Measurements from ENCODE around the gene SLC9A6.

- TF ChIP-seq CTCF (conservative IDR thresholded peaks at IDR 0.05; ENCODE audit: low read depth in 2 of 2) (no peak), CREB1 (CRISPR knock-in tag; IDR thresholded peaks at IDR 0.05; ENCODE audit: low read depth) (no peak), POLR2AphosphoS5 (IDR thresholded peaks at IDR 0.05; ENCODE audit: low read depth) (no peak), EZH2 (IDR thresholded peaks at IDR 0.05; ENCODE audit: low read depth, unreplicated experiment) (no peak), ZNF462 (CRISPR knock-in tag; IDR thresholded peaks at IDR 0.05) (no peak), REST (IDR thresholded peaks at IDR 0.05; ENCODE audit: unreplicated experiment) (no peak), JUNB (IDR thresholded peaks at IDR 0.05; ENCODE audit: unreplicated experiment) (no peak)
Observed at GRCh38 chrX:136063340-136064079, 78.3 kb downstream of the SLC9A6 start.
